ENCODE measurements around the gene UCMA.
"Not testable (repeated sequence)": the region's sequence is repeated elsewhere in the genome, so short reads cannot be mapped to it uniquely, and the experiment has no call there.

Gene UCMA
- total RNA-seq, result 0 reads per million in 3 donors

GRCh38 chr10:13234172-13234571 lies at the start of gene UCMA:
UCMA (minus strand) TSS chr10:13234374; CDS start chr10:13234258, 116 bp downstream.
- no peaks in the 10 kb centered on the region for H3K27me3 ChIP-seq (replicated peaks; ENCODE audit: control insufficient read depth, insufficient read depth, low read length, poor library complexity, severe bottlenecking)
- H3K27ac ChIP-seq (ENCODE audit: insufficient read depth, low read length, poor library complexity, severe bottlenecking), result no peak within 1 kb of the TSS
- H3K36me3 ChIP-seq (ENCODE audit: control insufficient read depth, insufficient read depth, low read length), result no peaks in the 10 kb centered on the region
- H3K4me3 ChIP-seq (ENCODE audit: insufficient read depth, low read depth, low read length, poor library complexity, severe bottlenecking), result no peak within 1 kb of the TSS
- H3K9me3 ChIP-seq (ENCODE audit: control insufficient read depth, low read length), result no peaks in the 10 kb centered on the region
- no peaks in the 10 kb centered on the region for H3K4me1 ChIP-seq (ENCODE audit: control insufficient read depth, insufficient read depth, low read length, poor library complexity, severe bottlenecking)
- no peak for DNase-seq

GRCh38 chr10:13282348-13282747 lies 48.2 kb upstream of the UCMA start:
- H3K36me3 ChIP-seq (ENCODE audit: control insufficient read depth, insufficient read depth, low read length); H3K4me3 ChIP-seq (ENCODE audit: insufficient read depth, low read depth, low read length, poor library complexity, severe bottlenecking); H3K27ac ChIP-seq (ENCODE audit: insufficient read depth, low read length, poor library complexity, severe bottlenecking); DNase-seq; H3K9me3 ChIP-seq (ENCODE audit: control insufficient read depth, low read length); H3K4me1 ChIP-seq (ENCODE audit: control insufficient read depth, insufficient read depth, low read length, poor library complexity, severe bottlenecking); H3K27me3 ChIP-seq (replicated peaks; ENCODE audit: control insufficient read depth, insufficient read depth, low read length, poor library complexity, severe bottlenecking): not testable (repeated sequence)

GRCh38 chr10:13276749-13277365 lies 42.7 kb upstream of the UCMA start:
- Histone ChIP-seq H3K4me3 (ENCODE audit: insufficient read depth, low read depth, low read length, poor library complexity, severe bottlenecking) (no peak overlapping the region), H3K27ac (ENCODE audit: insufficient read depth, low read length, poor library complexity, severe bottlenecking) (no peak overlapping the region), H3K36me3 (ENCODE audit: control insufficient read depth, insufficient read depth, low read length) (peaks cover 3% of the 10 kb centered on the region), H3K9me3 (ENCODE audit: control insufficient read depth, low read length) (no peaks in the 10 kb centered on the region), H3K27me3 (replicated peaks; ENCODE audit: control insufficient read depth, insufficient read depth, low read length, poor library complexity, severe bottlenecking) (no peaks in the 10 kb centered on the region), H3K4me1 (ENCODE audit: control insufficient read depth, insufficient read depth, low read length, poor library complexity, severe bottlenecking) (no peaks in the 10 kb centered on the region)
- DNase-seq, result no peak

GRCh38 chr10:13276146-13276545 lies 42.0 kb upstream of the UCMA start:
- H3K36me3 ChIP-seq (ENCODE audit: control insufficient read depth, insufficient read depth, low read length); H3K27me3 ChIP-seq (replicated peaks; ENCODE audit: control insufficient read depth, insufficient read depth, low read length, poor library complexity, severe bottlenecking); DNase-seq; H3K9me3 ChIP-seq (ENCODE audit: control insufficient read depth, low read length); H3K4me3 ChIP-seq (ENCODE audit: insufficient read depth, low read depth, low read length, poor library complexity, severe bottlenecking); H3K4me1 ChIP-seq (ENCODE audit: control insufficient read depth, insufficient read depth, low read length, poor library complexity, severe bottlenecking); H3K27ac ChIP-seq (ENCODE audit: insufficient read depth, low read length, poor library complexity, severe bottlenecking): not testable (repeated sequence)

GRCh38 chr10:13272164-13272571 lies 38.0 kb upstream of the UCMA start:
- Histone ChIP-seq H3K27me3 (replicated peaks; ENCODE audit: control insufficient read depth, insufficient read depth, low read length, poor library complexity, severe bottlenecking) (no peaks in the 10 kb centered on the region), H3K4me1 (ENCODE audit: control insufficient read depth, insufficient read depth, low read length, poor library complexity, severe bottlenecking) (no peaks in the 10 kb centered on the region), H3K9me3 (ENCODE audit: control insufficient read depth, low read length) (no peaks in the 10 kb centered on the region), H3K27ac (ENCODE audit: insufficient read depth, low read length, poor library complexity, severe bottlenecking) (no peak overlapping the region), H3K36me3 (ENCODE audit: control insufficient read depth, insufficient read depth, low read length) (no peaks in the 10 kb centered on the region), H3K4me3 (ENCODE audit: insufficient read depth, low read depth, low read length, poor library complexity, severe bottlenecking) (no peak overlapping the region)
- no peak for DNase-seq

GRCh38 chr10:13271552-13272163 lies 37.5 kb upstream of the UCMA start:
- Histone ChIP-seq H3K27ac (ENCODE audit: insufficient read depth, low read length, poor library complexity, severe bottlenecking) (no peak overlapping the region), H3K27me3 (replicated peaks; ENCODE audit: control insufficient read depth, insufficient read depth, low read length, poor library complexity, severe bottlenecking) (no peaks in the 10 kb centered on the region), H3K4me3 (ENCODE audit: insufficient read depth, low read depth, low read length, poor library complexity, severe bottlenecking) (no peak overlapping the region), H3K4me1 (ENCODE audit: control insufficient read depth, insufficient read depth, low read length, poor library complexity, severe bottlenecking) (no peaks in the 10 kb centered on the region), H3K9me3 (ENCODE audit: control insufficient read depth, low read length) (no peaks in the 10 kb centered on the region), H3K36me3 (ENCODE audit: control insufficient read depth, insufficient read depth, low read length) (no peaks in the 10 kb centered on the region)
- DNase-seq, result peak; percentile 21 to 48 (median 27)

- Histone ChIP-seq H3K36me3 (ENCODE audit: control insufficient read depth, insufficient read depth, low read length) (no peaks in the 10 kb centered on the region), H3K27ac (ENCODE audit: insufficient read depth, low read length, poor library complexity, severe bottlenecking) (no peak overlapping the region), H3K9me3 (ENCODE audit: control insufficient read depth, low read length) (no peaks in the 10 kb centered on the region), H3K27me3 (replicated peaks; ENCODE audit: control insufficient read depth, insufficient read depth, low read length, poor library complexity, severe bottlenecking) (no peaks in the 10 kb centered on the region), H3K4me3 (ENCODE audit: insufficient read depth, low read depth, low read length, poor library complexity, severe bottlenecking) (no peak overlapping the region), H3K4me1 (ENCODE audit: control insufficient read depth, insufficient read depth, low read length, poor library complexity, severe bottlenecking) (no peaks in the 10 kb centered on the region)
- DNase-seq, result no peak
Measured at GRCh38 chr10:13270877-13271551, 36.8 kb upstream of the UCMA start.

- Histone ChIP-seq H3K4me1 (ENCODE audit: control insufficient read depth, insufficient read depth, low read length, poor library complexity, severe bottlenecking) (no peaks in the 10 kb centered on the region), H3K27ac (ENCODE audit: insufficient read depth, low read length, poor library complexity, severe bottlenecking) (no peak overlapping the region), H3K4me3 (ENCODE audit: insufficient read depth, low read depth, low read length, poor library complexity, severe bottlenecking) (no peak overlapping the region), H3K36me3 (ENCODE audit: control insufficient read depth, insufficient read depth, low read length) (no peaks in the 10 kb centered on the region), H3K9me3 (ENCODE audit: control insufficient read depth, low read length) (no peaks in the 10 kb centered on the region), H3K27me3 (replicated peaks; ENCODE audit: control insufficient read depth, insufficient read depth, low read length, poor library complexity, severe bottlenecking) (no peaks in the 10 kb centered on the region)
- no peak for DNase-seq
Measured at GRCh38 chr10:13268841-13269240, 34.7 kb upstream of the UCMA start.

GRCh38 chr10:13268310-13268709 lies 34.1 kb upstream of the UCMA start:
- no peaks in the 10 kb centered on the region for H3K36me3 ChIP-seq (ENCODE audit: control insufficient read depth, insufficient read depth, low read length)
- no peaks in the 10 kb centered on the region for H3K27me3 ChIP-seq (replicated peaks; ENCODE audit: control insufficient read depth, insufficient read depth, low read length, poor library complexity, severe bottlenecking)
- DNase-seq, result no peak

GRCh38 chr10:13263591-13263990 lies 29.4 kb upstream of the UCMA start:
- Histone ChIP-seq H3K27me3 (replicated peaks; ENCODE audit: control insufficient read depth, insufficient read depth, low read length, poor library complexity, severe bottlenecking) (no peaks in the 10 kb centered on the region), H3K36me3 (ENCODE audit: control insufficient read depth, insufficient read depth, low read length) (no peaks in the 10 kb centered on the region), H3K9me3 (ENCODE audit: control insufficient read depth, low read length) (no peaks in the 10 kb centered on the region), H3K4me3 (ENCODE audit: insufficient read depth, low read depth, low read length, poor library complexity, severe bottlenecking) (no peak overlapping the region), H3K4me1 (ENCODE audit: control insufficient read depth, insufficient read depth, low read length, poor library complexity, severe bottlenecking) (no peaks in the 10 kb centered on the region), H3K27ac (ENCODE audit: insufficient read depth, low read length, poor library complexity, severe bottlenecking) (no peak overlapping the region)
- DNase-seq, result no peak

More at GRCh38 chr10:13268310-13268709, 34.1 kb upstream of the UCMA start:
- H3K4me1 ChIP-seq (ENCODE audit: control insufficient read depth, insufficient read depth, low read length, poor library complexity, severe bottlenecking), result no peaks in the 10 kb centered on the region
- H3K9me3 ChIP-seq (ENCODE audit: control insufficient read depth, low read length), result no peaks in the 10 kb centered on the region
- H3K27ac ChIP-seq (ENCODE audit: insufficient read depth, low read length, poor library complexity, severe bottlenecking), result no peak overlapping the region
- no peak overlapping the region for H3K4me3 ChIP-seq (ENCODE audit: insufficient read depth, low read depth, low read length, poor library complexity, severe bottlenecking)
